Endothelial cell of umbilical vein (primary cell): ENCODE measurements around the gene SOSTDC1. TPM values are rescaled to one million over a fixed set of nuclear protein-coding genes. Genes with fewer than 3 reads are reported as not detected.

ENCODE experiments used
- BruUV-seq: library from RNA; stranded (reverse); fragments of 400-500 nt; replicated peaks from 2 replicates; lab custom pipeline; 2021; lab: Mats Ljungman, UMichigan
- CTCF ChIA-PET: fragments of 300-600, 350-600 bp; sonication (Branson Sonifier 250); formaldehyde crosslinking; loops from one replicate; lab custom pipeline; 2021; ENCODE audit warnings: antibody characterized with exemption, inconsistent platforms; lab: Charles Lee
- POLR2A ChIA-PET: fragments of 300-600, 350-600 bp; sonication (Branson Sonifier 250); formaldehyde crosslinking; loops from one replicate; lab custom pipeline; 2021; ENCODE audit warnings: antibody characterized with exemption, inconsistent platforms; lab: Charles Lee
- DNase-seq: peaks from one replicate; pipeline ENCODE4 v3.0.0-alpha.2; 2011; ENCODE audit warnings: low read depth, low spot score
- FAIRE-seq: peaks from 2 replicates; lab custom pipeline; 2011; peaks lifted over from hg19 to GRCh38; lab: Jason Lieb, UNC
- H2AFZ ChIP-seq: 2 replicates; pipeline ENCODE4 v1.6.0; 2012; ENCODE audit warnings: low read depth, low read length, control low read depth, inconsistent platforms
- H3K27ac ChIP-seq: 2 replicates; pipeline ENCODE4 v1.5.1; 2011; ENCODE audit warnings: low read depth, mild to moderate bottlenecking, control low read depth, low read length, moderate library complexity; ENCODE audit not compliant: insufficient read depth
- H3K27me3 ChIP-seq, 2 experiments: 2 replicates each; pipeline versions ENCODE4 v1.6.0 to v1.6.1; 2011; ENCODE audit warnings: low read length in 2 of 2, mixed read lengths in 1 of 2; ENCODE audit not compliant: control insufficient read depth in 2 of 2, insufficient read depth in 2 of 2
- H3K36me3 ChIP-seq, 2 experiments: 2 replicates in 1 of 2; 3 replicates in 1 of 2; pipeline ENCODE4 v1.5.1; 2011; ENCODE audit warnings: low read length in 2 of 2, mild to moderate bottlenecking in 1 of 2, moderate library complexity in 1 of 2; ENCODE audit not compliant: control insufficient read depth in 2 of 2, insufficient read depth in 2 of 2; ENCODE audit errors: extremely low read depth in 1 of 2
- H3K4me1 ChIP-seq: 3 replicates; pipeline ENCODE4 v1.5.1; 2011; ENCODE audit warnings: mild to moderate bottlenecking, low read length; ENCODE audit not compliant: control insufficient read depth, insufficient read depth; ENCODE audit errors: extremely low read depth
- H3K4me2 ChIP-seq: 2 replicates; pipeline ENCODE4 v1.6.1; 2011; ENCODE audit warnings: low read length, control low read depth, mixed read lengths; ENCODE audit not compliant: insufficient read depth
- H3K4me3 ChIP-seq, 3 experiments: fragments of 200-600 bp in 1 of 3; sonication (generic), shearing (Covaris generic) in 1 of 3; replicated peaks in 1 of 3; 2 replicates each; pipeline ENCODE4 v1.5.1; 2011 to 2016; ENCODE audit warnings: control low read depth in 3 of 3, low read length in 3 of 3, mild to moderate bottlenecking in 2 of 3, inconsistent platforms in 1 of 3, low read depth in 1 of 3, moderate library complexity in 1 of 3; ENCODE audit not compliant: insufficient read depth in 1 of 3
- H3K79me2 ChIP-seq: 2 replicates; pipeline ENCODE4 v1.6.0; 2012; ENCODE audit warnings: low read length, inconsistent platforms; ENCODE audit not compliant: control insufficient read depth, insufficient read depth
- H3K9ac ChIP-seq: replicated peaks from 2 replicates; pipeline ENCODE3; 2011; ENCODE audit warnings: low read length, control low read depth; ENCODE audit not compliant: insufficient read depth; ENCODE audit errors: extremely low read depth
- H3K9me1 ChIP-seq: replicated peaks from 3 replicates; pipeline ENCODE4 v1.6.0; 2011; ENCODE audit warnings: mild to moderate bottlenecking, low read length; ENCODE audit not compliant: control insufficient read depth, insufficient read depth; ENCODE audit errors: extremely low read depth
- H3K9me3 ChIP-seq: replicated peaks from 2 replicates; pipeline ENCODE4 v1.5.1; 2012; ENCODE audit warnings: low read length, inconsistent platforms; ENCODE audit not compliant: control insufficient read depth, insufficient read depth
- H4K20me1 ChIP-seq: replicated peaks from 2 replicates; pipeline ENCODE3; 2011; ENCODE audit warnings: mild to moderate bottlenecking, low read length; ENCODE audit not compliant: control insufficient read depth, insufficient read depth; ENCODE audit errors: extremely low read depth
- EZH2 ChIP-seq: IDR thresholded peaks from 2 replicates; pipeline ENCODE4 v1.6.1; 2012; ENCODE audit warnings: borderline replicate concordance, low read depth, mild to moderate bottlenecking, moderate library complexity, low read length, inconsistent platforms; ENCODE audit not compliant: severe bottlenecking
- FOS ChIP-seq: IDR thresholded peaks from 2 replicates; pipeline ENCODE4 v1.6.1; 2011; ENCODE audit warnings: mild to moderate bottlenecking, low read length, moderate library complexity, borderline replicate concordance; ENCODE audit not compliant: insufficient read depth
- GATA2 ChIP-seq: IDR thresholded peaks from 2 replicates; pipeline ENCODE4 v1.7.0; 2011; ENCODE audit warnings: low read depth, mild to moderate bottlenecking, moderate library complexity, mixed read lengths, low read length; ENCODE audit not compliant: insufficient read length, insufficient read depth
- JUN ChIP-seq: IDR thresholded peaks from 2 replicates; pipeline ENCODE4 v1.6.1; 2011; ENCODE audit warnings: borderline replicate concordance, low read depth; ENCODE audit not compliant: insufficient read length, insufficient read depth
- MYC ChIP-seq: IDR thresholded peaks from one replicate; pipeline ENCODE4 v1.6.1; 2011; ENCODE audit warnings: mild to moderate bottlenecking, low read depth, low read length
- POLR2A ChIP-seq: IDR thresholded peaks from 2 replicates; pipeline ENCODE4 v1.6.1; 2012; ENCODE audit warnings: low read depth, mild to moderate bottlenecking, control low read depth, low read length
- POLR2AphosphoS5 ChIP-seq: IDR thresholded peaks from 2 replicates; pipeline ENCODE4 v1.6.1; 2012; ENCODE audit warnings: low read depth, mild to moderate bottlenecking, control low read depth, low read length, moderate library complexity; ENCODE audit not compliant: insufficient read depth
- dilution Hi-C: fragments of 300-500 bp; cut with MboI; formaldehyde crosslinking; loops from one replicate; pipeline ENCODE4 v1.15.0; 2019; ENCODE audit warnings: low sequenced_read_pairs; ENCODE audit not compliant: extremely low pct_ligation_motif_present
- intact Hi-C: fragments of 100-400 bp; cut with micrococcal nuclease; formaldehyde crosslinking; loops from one replicate; pipeline ENCODE4 v1.10.0; 2022
- polyA plus RNA-seq, 4 experiments: library from polyadenylated mRNA; depleted of rRNA in 3 of 4; stranded (reverse) in 3 of 4; unstranded in 1 of 4; fragments of >200 nt; gene quantifications; 2 replicates each; pipeline versions ENCODE4 v1.2.1 to v1.2.3, GENCODE V29; 2011 to 2012; ENCODE audit warnings: missing spikeins in 1 of 4
- total RNA-seq: library from RNA; stranded (reverse); gene quantifications from 2 replicates; pipeline ENCODE4 v1.2.3, GENCODE V29; 2021
- TF ChIP-seq, protein P1 (sequence below), 2 donors: IDR thresholded peaks; 1 replicate in 1 of 2; 2 replicates in 1 of 2; pipeline ENCODE4 v1.5.1; 2011; ENCODE audit warnings: low read length in 2 of 2, mild to moderate bottlenecking in 2 of 2, moderate library complexity in 2 of 2, control low read depth in 1 of 2, inconsistent platforms in 1 of 2, low read depth in 1 of 2; ENCODE audit not compliant: insufficient read depth in 1 of 2; ENCODE audit errors: extremely low read depth in 1 of 2
- TF ChIP-seq, protein P2 (sequence below): IDR thresholded peaks from 2 replicates; pipeline ENCODE4 v1.6.1; 2011; ENCODE audit not compliant: insufficient read depth, insufficient read length

The SOSTDC1 gene
- total and polyA plus RNA-seq, 2 donors (not counting 3 experiments of a cell fraction or from before 2014, with no cell fraction given), result not detected

- dilution Hi-C loops, result no loop called here
- no peak for FAIRE-seq
Observed at GRCh38 chr7:16462431-16462889, 3.1 kb downstream of the SOSTDC1 start.

More at GRCh38 chr7:16462431-16462889, 3.1 kb downstream of the SOSTDC1 start:
- no peaks in the 10 kb centered on the region for H4K20me1 ChIP-seq
- intact Hi-C loops, result no loop called here
- no peaks in the 10 kb centered on the region for H3K79me2 ChIP-seq
- no peak overlapping the region for H2AFZ ChIP-seq
- H3K9me1 ChIP-seq, result no peaks in the 10 kb centered on the region
- no TSS peak for BruUV-seq
- CTCF ChIA-PET, result interaction anchor here (1.8 kb wide), 1 partner anchor 102 kb away, joined by 5 read pairs; no protein-coding TSS in a partner anchor
- TF ChIP-seq FOS (no peak), JUN (no peak), GATA2 (no peak), POLR2AphosphoS5 (no peak), POLR2A (no peak), MYC (no peak), EZH2 (no peak)
- TF ChIP-seq, protein P1, sequence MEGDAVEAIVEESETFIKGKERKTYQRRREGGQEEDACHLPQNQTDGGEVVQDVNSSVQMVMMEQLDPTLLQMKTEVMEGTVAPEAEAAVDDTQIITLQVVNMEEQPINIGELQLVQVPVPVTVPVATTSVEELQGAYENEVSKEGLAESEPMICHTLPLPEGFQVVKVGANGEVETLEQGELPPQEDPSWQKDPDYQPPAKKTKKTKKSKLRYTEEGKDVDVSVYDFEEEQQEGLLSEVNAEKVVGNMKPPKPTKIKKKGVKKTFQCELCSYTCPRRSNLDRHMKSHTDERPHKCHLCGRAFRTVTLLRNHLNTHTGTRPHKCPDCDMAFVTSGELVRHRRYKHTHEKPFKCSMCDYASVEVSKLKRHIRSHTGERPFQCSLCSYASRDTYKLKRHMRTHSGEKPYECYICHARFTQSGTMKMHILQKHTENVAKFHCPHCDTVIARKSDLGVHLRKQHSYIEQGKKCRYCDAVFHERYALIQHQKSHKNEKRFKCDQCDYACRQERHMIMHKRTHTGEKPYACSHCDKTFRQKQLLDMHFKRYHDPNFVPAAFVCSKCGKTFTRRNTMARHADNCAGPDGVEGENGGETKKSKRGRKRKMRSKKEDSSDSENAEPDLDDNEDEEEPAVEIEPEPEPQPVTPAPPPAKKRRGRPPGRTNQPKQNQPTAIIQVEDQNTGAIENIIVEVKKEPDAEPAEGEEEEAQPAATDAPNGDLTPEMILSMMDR (IDR thresholded peaks at IDR 0.05; ENCODE audit: extremely low read depth in 1 of 2, insufficient read depth in 1 of 2, low read depth in 1 of 2, low read length in 2 of 2), result no peak
- TF ChIP-seq, protein P2, sequence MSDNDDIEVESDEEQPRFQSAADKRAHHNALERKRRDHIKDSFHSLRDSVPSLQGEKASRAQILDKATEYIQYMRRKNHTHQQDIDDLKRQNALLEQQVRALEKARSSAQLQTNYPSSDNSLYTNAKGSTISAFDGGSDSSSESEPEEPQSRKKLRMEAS, result no peak
- H3K27me3 ChIP-seq, result peaks cover 0 to 5% of the 10 kb centered on the region in 2 experiments
- H3K4me1 ChIP-seq, result no peaks in the 10 kb centered on the region
- DNase-seq, result no peak
- no peaks in the 10 kb centered on the region for H3K36me3 ChIP-seq
- H3K9ac ChIP-seq, result no peak overlapping the region
- H3K4me3 ChIP-seq, result no peak overlapping the region
- POLR2A ChIA-PET, result no interaction called here
- H3K27ac ChIP-seq, result no peak overlapping the region
- no peaks in the 10 kb centered on the region for H3K9me3 ChIP-seq
- no peak overlapping the region for H3K4me2 ChIP-seq
